G401 (cell line): ENCODE data around the gene SPINK4. TPM values are rescaled to one million over a fixed set of nuclear protein-coding genes. Genes with fewer than 3 reads are reported as not detected.

Experiments used
- DNase-seq: peaks from one replicate; pipeline ENCODE4 v3.0.0-alpha.2; 2015; ENCODE audit warnings: low spot score
- in situ Hi-C: cut with HindIII; loops from 2 replicates; pipeline ENCODE4 v1.10.0; 2016; ENCODE audit warnings: low sequenced_read_pairs, mixed read lengths
- total RNA-seq: library from RNA; depleted of rRNA; stranded (reverse); fragments of >200 nt; shearing (Covaris generic); gene quantifications from 2 replicates; pipeline ENCODE4 v1.2.3, GENCODE V29; 2014

Gene SPINK4
- total RNA-seq, 1 experiment from 2014 or later: not detected

DNA sequence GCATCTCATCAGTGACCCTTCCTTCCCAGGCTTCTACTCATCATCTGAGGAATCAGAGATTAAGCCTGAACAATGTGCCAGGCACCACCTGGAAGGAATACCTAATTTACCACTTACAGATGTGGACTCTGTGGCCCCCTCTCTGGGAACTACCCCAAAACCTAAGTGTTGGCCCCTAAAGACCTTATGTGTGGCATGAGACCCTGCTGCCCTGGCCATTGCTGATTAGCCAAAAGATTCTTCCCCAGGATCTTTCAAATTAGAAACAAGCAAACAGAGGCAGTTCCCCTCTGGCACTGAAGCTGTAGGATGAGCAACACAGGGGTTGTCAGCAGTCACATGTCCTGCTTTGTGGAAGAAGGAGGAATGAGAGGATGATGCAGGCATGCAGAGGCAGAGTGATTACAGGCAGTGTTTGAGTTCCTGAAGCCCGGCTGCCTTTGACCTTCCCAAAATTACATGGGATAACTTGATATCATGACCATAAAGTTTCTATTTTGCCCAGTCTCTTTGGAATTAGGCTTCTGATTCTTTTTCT is 10.6 kb downstream of the SPINK4 start:
- in situ Hi-C loops: no loop called here
- no peak for DNase-seq

DNA sequence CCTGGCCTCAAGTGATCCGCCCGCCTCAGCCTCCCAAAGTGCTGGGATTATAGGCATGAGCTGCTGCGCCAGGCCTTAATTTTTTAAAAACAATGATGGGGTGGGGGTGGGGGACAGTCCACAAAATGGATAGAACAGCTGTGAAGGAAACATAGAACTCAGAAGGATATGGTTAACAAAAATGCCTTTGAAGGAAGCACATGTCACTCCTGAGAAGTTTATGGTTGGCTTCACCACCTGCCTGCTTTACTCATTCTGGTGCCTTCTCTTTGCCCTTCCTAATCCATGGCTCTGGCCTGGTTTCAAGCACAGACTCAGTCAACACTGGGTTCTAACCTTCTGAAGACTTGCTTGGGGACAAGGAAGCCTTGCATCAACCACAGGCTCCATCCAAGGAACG is 14.2 kb downstream of the SPINK4 start:
- no peak for DNase-seq
- in situ Hi-C loops: no loop called here

DNA sequence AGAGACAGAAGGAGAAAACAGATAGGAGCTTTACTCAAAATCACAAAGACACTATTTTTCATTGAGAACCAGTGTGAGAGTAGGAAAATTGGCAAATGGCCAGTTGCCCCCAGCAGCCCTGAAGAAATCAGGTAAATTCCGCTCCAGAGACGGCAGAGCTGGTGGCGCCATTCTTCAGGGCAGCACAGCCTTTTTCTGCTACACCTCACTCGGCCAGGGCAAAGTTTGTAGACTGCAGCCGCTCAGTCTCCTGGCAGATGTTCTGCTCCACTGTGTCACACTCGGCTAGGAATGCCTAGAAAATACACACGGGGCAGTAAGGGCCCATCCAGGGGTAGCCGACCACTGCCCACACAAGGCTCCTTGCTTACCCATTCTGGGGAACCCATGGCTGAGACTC is 15.0 kb downstream of the SPINK4 start:
- no peak for DNase-seq
- in situ Hi-C loops: no loop called here

- DNase-seq: no peak
- in situ Hi-C loops: no loop called here
These were observed 15.5 kb downstream of the SPINK4 start for GRCh38 chr9:33255471-33255870.

DNA sequence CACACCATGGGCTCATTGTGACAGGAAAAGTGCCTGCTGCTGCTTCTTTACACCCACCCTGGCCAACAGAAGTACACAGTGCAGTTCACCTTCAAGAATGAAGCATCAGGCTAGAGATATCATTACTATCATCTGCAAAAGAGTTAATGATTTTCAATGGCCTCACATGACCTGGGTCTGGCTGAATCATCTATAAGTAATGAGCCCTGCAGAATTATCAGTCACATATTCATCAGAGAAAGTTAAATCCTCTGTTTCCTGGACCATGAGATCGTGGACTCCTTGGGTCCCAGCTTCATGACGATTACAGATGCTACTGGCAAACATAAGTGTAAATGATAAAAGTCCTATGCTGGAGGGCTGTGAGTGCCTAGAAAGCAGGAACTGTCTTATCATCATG is 16.3 kb downstream of the SPINK4 start:
- in situ Hi-C loops: no loop called here
- DNase-seq: no peak

- no peak for DNase-seq
- in situ Hi-C loops: no loop called here
These were observed 17.3 kb downstream of the SPINK4 start for GRCh38 chr9:33257276-33257675.

DNA sequence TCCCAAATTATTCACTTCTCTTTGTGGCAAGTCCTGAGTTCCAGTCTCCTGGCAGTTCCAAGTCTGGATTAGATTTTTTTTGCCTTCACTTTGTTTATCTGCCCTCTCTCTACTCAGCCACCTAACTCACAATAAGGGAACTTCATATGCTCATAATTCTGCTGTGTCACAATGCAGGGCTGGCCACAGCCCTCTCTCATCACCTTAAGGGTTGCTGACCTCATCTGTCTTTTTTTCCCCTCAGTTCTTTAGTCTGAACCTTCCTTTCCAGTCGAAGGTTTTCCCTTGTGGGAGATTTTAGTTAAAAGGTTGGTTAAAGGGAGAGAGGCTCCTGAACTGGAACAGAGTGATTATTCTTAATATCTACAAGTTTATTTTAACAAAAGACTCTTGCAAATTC is 20.4 kb downstream of the SPINK4 start:
- in situ Hi-C loops: no loop called here
- DNase-seq: no peak

DNA sequence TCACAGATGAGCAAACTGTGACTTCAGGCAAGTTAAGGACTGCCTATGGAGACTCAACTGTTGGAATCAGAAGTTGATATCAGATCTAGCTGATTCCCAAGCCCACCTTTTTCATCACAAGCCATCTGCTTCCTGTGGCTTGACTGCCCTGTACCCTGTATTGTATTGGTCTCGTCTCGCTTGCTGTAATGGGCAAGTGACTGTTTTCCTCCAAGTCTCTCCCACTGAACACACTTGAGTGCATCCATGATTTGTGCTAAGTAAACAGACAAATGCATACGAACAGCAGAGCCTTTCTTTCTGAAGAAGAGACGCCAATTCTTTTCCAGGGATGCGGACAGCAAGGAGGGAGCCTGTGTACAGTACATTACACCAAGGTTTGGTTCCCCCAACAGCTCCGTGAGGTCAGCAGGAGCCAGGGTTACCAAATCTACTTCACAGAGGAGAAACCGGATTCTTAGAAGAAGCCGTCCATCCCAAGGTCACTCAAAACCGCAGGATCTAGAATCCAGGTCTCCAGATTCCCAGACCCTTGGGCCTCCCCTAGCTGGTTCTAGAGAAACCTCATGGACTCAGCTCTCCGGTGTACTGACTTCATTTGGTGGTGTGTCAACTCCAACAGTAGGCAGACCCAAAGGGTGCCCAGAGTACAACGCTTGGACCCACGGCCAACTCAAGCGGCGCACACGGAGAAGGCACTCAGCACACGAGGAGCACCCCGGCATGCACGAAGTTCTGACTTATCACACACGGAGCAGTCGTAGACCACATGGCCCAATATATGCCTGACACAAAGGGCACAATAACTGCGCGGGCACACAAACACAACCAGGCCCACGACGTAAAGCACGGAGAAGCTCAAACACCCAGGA is 23.4 kb downstream of the SPINK4 start:
- peak; percentile 35 for DNase-seq
- in situ Hi-C loops: no loop called here

- no peak for DNase-seq
- in situ Hi-C loops: no loop called here
These were observed 24.1 kb downstream of the SPINK4 start for GRCh38 chr9:33264003-33264472.

DNA sequence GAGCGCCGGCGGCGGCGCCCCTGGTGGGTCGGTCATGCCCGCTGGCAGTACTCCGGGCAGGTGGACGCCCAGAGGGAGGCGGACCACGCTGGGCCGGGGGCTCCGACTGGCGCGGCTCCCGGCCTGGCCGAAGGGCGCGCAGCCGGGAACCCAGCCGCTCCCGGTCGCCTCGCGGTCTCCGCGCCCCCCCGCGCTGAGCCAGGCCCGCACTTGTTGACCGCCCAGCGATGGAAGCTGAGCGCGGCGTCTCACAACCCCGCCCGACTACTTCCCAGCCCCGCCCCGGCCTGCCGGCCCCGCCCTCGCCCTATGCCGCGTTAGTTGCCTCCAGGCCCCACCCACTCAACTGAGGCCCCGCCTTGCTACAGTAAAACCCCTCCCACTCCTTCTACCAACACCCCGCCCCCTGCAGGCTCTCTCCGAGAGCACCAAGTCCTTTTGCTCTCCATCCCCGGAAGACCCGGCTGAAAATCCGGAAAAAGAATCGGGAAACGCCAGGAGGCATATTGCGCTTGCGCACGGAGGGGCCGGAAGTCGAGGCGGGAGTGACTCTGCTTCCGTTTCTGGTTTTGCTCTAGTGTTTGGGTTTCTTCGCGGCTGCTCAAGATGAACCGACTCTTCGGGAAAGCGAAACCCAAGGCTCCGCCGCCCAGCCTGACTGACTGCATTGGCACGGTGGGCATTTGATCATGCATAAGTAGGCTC is 24.7 kb downstream of the SPINK4 start, which contains the start of the genes BAG1 and CHMP5:
BAG1 (minus strand) TSS at position 236 of the 705 bp plus-strand sequence.
CHMP5 (plus strand) TSS at position 577 of the 705 bp plus-strand sequence; CDS start at position 607, 30 bp downstream.
- in situ Hi-C loops: no loop called here
- peak; percentile 100 for DNase-seq

DNA sequence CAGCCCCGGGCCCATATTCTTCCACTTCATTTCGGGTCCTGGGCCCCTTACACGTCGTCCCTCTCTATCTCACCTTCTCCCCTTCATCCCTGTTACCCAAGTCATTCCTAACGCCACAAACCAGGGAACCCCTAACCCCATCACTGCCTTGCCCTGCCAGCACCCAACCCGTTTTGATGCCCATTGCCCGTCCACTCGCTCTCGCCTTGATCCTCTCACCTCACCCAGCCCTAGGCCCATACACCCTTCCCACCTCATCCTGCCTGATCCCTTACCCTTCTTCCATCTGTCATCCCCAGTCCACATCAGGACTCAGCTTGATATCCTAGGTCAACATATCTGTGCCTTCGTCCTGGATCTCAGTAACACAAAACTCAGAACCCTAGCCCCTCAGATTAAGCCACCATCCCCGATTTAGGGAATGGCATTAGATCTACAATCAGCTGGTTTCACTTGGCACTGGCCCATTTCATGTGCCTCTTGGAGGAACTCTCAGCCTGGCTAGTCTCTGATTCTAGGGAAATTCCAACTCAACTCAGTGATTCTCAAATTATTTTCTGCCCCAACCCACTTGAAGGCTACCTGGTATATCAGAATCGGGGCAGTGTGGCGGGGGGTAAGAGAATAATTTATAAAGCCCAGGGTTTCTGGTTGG is 25.4 kb downstream of the SPINK4 start:
- DNase-seq: peak; percentile 3
- in situ Hi-C loops: no loop called here

GRCh38 chr9:33267151-33267767 is 27.3 kb downstream of the SPINK4 start:
- in situ Hi-C loops: no loop called here
- DNase-seq: no peak

DNA sequence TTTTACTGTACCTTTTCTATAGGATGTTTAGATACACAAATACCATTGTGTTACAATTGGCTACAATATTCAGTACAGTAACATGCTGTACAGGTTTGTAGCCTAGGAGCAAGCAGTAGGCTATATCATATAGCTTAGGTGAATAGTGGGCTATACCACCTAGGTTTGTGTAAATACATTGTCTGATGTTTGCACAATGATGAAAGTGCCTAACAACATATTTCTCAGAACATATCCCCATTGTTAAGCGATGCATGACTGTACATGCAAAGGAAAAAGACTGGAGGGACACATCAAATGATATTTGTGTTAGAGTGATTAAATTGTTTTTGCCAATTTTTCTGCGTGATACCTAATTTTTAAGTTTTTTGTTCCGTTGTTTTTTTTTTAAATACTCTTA is 30.2 kb downstream of the SPINK4 start:
- in situ Hi-C loops: no loop called here
- no peak for DNase-seq

DNA sequence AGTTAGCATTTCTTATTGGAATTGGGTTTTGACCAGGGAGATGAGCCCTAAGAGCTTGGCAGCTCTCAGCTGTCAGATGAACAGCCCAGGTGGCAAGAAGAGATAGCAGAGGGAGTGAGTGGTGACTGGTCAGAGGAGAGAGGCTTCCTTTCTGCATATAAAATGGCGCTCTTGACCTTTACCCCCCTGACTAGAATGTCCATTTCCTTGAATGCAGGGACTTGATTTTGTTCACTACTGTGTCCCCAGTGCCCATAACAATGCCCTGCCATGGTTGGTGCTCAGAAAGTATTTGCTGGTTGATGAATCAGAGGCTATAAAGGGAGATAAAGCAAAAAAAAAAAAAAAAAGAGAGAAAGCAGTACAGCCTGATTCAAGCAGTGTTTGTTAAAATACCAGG is 32.1 kb downstream of the SPINK4 start:
- in situ Hi-C loops: no loop called here
- no peak for DNase-seq

DNA sequence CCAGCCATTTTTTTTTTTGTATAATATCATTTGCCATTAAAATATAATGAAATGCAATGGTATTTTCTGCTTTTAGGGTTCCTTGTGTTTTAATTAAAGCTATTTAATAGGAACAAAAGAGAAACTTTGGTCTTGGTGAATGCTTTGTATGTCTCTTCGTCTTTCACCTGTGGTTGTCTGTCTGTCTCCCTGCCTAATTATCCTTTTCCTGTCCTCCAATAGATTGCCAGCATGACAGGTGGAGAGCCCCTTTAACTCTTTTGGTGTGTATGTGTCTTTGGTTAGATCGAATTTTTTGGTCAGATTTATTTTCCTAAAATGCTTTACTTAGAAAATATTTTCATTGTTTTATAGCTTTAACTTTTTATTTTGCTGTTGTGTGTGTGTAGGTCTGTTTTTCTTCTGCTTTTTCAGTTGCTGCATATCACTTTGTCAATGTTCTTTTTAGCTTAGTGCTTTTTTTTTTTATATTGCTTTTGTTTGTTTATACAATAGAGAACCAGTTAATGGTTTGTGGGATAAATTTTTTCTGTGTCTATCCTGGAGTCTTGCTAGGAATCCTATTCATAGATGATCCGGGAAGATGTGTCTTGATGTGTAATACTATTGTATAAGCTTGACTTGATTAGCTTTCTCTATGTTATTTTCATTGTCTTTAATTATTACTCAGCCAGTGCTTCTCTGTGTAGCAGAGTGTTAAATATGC is 33.5 kb downstream of the SPINK4 start:
- DNase-seq: no peak
- in situ Hi-C loops: no loop called here

DNA sequence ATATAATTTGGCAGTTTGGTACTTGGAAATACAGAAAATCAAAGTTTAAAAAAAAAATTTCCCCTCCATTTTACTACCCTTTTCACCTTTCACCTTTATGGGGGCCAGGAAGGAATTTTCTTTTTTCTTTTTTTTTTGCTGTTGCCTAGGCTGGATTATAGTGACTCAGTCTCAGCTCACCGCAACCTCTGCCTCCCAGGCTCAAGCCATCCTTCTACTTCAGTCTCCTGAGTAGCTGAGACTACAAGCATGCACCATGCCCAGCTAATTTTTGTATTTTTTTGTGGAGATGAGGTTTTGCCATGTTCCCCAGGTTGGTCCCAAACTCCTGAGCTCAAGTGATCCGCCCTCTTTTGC is 34.0 kb downstream of the SPINK4 start:
- in situ Hi-C loops: no loop called here
- DNase-seq: no peak

- in situ Hi-C loops: no loop called here
- DNase-seq: no peak
These were observed 37.5 kb downstream of the SPINK4 start for GRCh38 chr9:33277484-33277883.

- no peak for DNase-seq
- in situ Hi-C loops: no loop called here
These were observed 45.5 kb downstream of the SPINK4 start for GRCh38 chr9:33285502-33285901.

DNA sequence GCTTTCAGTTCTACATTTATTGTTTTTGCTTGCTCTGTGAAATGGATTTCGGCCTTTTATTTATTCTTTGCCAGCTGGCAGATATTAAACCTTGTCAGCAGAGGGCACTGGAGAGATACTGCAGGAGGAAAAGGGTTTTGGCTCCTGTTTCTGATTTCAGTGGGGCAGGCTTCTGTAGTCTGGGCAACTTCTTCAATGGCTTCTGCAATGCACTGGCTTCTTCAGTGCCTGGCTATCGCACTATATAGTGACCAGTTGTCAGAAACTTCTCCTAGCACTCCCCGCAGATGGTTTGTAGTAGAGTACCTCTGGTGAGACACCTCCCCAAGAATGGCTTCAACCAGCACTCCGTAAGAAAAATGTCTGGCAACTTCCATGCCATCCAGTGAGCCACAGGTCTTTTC is 47.1 kb downstream of the SPINK4 start:
- DNase-seq: peak; percentile 84
- in situ Hi-C loops: no loop called here
